ENCODE data around the gene RPL18A. TPM values are rescaled to one million over a fixed set of nuclear protein-coding genes. Genes with fewer than 3 reads are reported as not detected.

The RPL18A gene
- total and polyA plus RNA-seq, 2 of the 13 experiments (the other 11 are each of a cell fraction or from before 2014, with no cell fraction given): 1,471 to 2,004 TPM

DNA sequence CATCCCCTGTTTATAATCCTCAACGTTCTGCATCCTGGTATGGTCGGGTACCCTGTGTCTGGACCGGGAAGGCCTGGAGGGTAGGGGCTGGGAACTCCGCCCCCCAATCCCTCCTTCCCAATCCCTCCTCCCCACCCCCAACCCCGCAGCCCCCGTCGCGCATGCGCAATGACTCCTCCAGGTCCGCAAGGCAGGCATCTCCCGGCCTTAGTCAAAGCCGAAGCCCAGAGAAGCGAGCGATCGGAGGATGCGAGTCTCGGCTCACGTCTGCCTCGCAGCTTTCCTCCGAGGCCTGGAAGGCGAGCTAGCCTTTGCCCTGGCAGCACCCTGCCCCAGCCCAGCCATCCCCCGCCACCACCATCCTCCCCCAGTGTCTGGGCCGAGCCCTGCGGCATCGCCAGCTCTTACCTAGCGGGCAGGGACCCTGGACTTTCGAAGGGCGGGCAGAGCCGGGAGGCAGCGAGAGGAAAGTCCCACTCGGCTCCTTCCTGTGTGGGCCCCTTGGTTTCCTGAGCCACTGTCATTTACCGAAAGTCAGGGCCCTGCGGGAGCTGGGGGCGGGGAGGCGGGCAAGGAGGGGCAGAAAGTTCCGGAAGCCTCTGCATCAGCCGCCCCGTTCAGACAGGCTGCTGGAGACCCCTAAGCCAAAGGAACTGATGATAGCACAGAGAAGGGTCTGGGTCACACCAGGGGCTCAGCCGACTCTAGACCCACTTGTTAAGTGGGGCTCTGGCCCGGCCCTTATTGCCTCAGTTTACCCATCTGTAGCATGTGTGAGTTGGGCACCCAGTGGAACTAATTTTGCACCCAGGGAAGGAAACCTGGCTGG, 12.0 kb upstream of the RPL18A start, which contains the start of gene JAK3 (continued):
- TF ChIP-seq ZBTB49 (CRISPR knock-in tag; IDR thresholded peaks at IDR 0.05; ENCODE audit: borderline replicate concordance): no peak
- no peak for TF ChIP-seq SYNCRIP (IDR thresholded peaks at IDR 0.05; ENCODE audit: insufficient read depth, low read depth, low read length)
- no peak for TF ChIP-seq PITX1 (CRISPR knock-in tag; IDR thresholded peaks at IDR 0.05)
- no peak for TF ChIP-seq ZNF101 (CRISPR knock-in tag; IDR thresholded peaks at IDR 0.05; ENCODE audit: borderline replicate concordance, low read depth)
- TF ChIP-seq ZFP37 (CRISPR knock-in tag; IDR thresholded peaks at IDR 0.05; ENCODE audit: borderline replicate concordance): no peak; the same call in 1 of the 2 replicates
- no peak for TF ChIP-seq ZSCAN25 (CRISPR knock-in tag; IDR thresholded peaks at IDR 0.05)
- TF ChIP-seq ZBED4 (CRISPR knock-in tag; IDR thresholded peaks at IDR 0.05; ENCODE audit: borderline replicate concordance): no peak
- 0 out of 2 replicates have a peak, but pooled peaks have one; percentile 60 for TF ChIP-seq ZNF547 (CRISPR knock-in tag; IDR thresholded peaks at IDR 0.05)
- 0 out of 2 replicates have a peak, but pooled peaks have one; percentile 61 for TF ChIP-seq ZNF556 (CRISPR knock-in tag; IDR thresholded peaks at IDR 0.05; ENCODE audit: borderline replicate concordance)
- TF ChIP-seq ZNF496 (CRISPR knock-in tag; IDR thresholded peaks at IDR 0.05; ENCODE audit: insufficient replicate concordance): no peak
- TF ChIP-seq MXI1 (IDR thresholded peaks at IDR 0.05; ENCODE audit: borderline replicate concordance, low read depth, low read length): 0 out of 3 replicates have a peak, but pooled peaks have one; percentile 23
- TF ChIP-seq KMT2B (CRISPR knock-in tag; IDR thresholded peaks at IDR 0.05): 0 out of 2 replicates have a peak, but pooled peaks have one; percentile 20
- no peak for TF ChIP-seq ZNF235 (CRISPR knock-in tag; IDR thresholded peaks at IDR 0.05; ENCODE audit: borderline replicate concordance)
- TF ChIP-seq ZNF709 (CRISPR knock-in tag; IDR thresholded peaks at IDR 0.05): no peak
- no peak for TF ChIP-seq ZNF775 (CRISPR knock-in tag; IDR thresholded peaks at IDR 0.05; ENCODE audit: borderline replicate concordance)
- TF ChIP-seq SNAPC2 (CRISPR knock-in tag; IDR thresholded peaks at IDR 0.05): no peak
- no peak for TF ChIP-seq USF2 (IDR thresholded peaks at IDR 0.05; ENCODE audit: low read depth, low read length)
- TF ChIP-seq USF2 (CRISPR knock-in tag; IDR thresholded peaks at IDR 0.05; ENCODE audit: borderline replicate concordance): peak; percentile 33; the same call in 1 of the 2 replicates

Measured in HepG2 (cell line).